Liver (tissue), 3 donors: ENCODE results near the gene UBR4.

Experiments
- CTCF ChIP-seq: fragments of 150-350 bp; IDR thresholded peaks from 2 replicates; pipeline ENCODE4 v1.5.1; 2017; ENCODE audit warnings: improper control_type of control experiment, low read depth, low read length; ENCODE audit not compliant: missing input control
- GABPA ChIP-seq, 2 donors: IDR thresholded peaks in 1 of 2; conservative IDR thresholded peaks in 1 of 2; 2 replicates each; pipeline ENCODE4 v1.6.1; 2016; ENCODE audit warnings: antibody characterized with exemption in 2 of 2, mild to moderate bottlenecking in 1 of 2, moderate library complexity in 1 of 2
- HNF4G ChIP-seq: IDR thresholded peaks from 2 replicates; pipeline ENCODE4 v1.6.1; 2016; ENCODE audit warnings: antibody characterized with exemption
- JUND ChIP-seq, 2 donors: IDR thresholded peaks; 2 replicates each; pipeline ENCODE4 v1.6.1; 2016; ENCODE audit warnings: antibody characterized with exemption in 2 of 2
- RAD21 ChIP-seq, 2 donors: IDR thresholded peaks; 2 replicates each; pipeline ENCODE4 v1.6.1; 2016; ENCODE audit warnings: antibody characterized with exemption in 2 of 2, mild to moderate bottlenecking in 2 of 2
- SP1 ChIP-seq: IDR thresholded peaks from 2 replicates; pipeline ENCODE4 v1.6.1; 2018; ENCODE audit warnings: antibody characterized with exemption, mild to moderate bottlenecking
- TF ChIP-seq, protein P1 (sequence below): IDR thresholded peaks from 2 replicates; pipeline ENCODE4 v1.6.1; 2016; ENCODE audit warnings: antibody characterized with exemption
- TF ChIP-seq, protein P2 (sequence below): IDR thresholded peaks from 2 replicates; pipeline ENCODE4 v1.6.1; 2016; ENCODE audit warnings: antibody characterized with exemption, mild to moderate bottlenecking
- donor health status: healthy.
- donor health status: healthy.

GRCh38 chr1:19064906-19065450, 145.1 kb downstream of the UBR4 start:
- TF ChIP-seq SP1: no peak
- TF ChIP-seq CTCF: no peak
- TF ChIP-seq RAD21 (IDR thresholded peaks at IDR 0.05): no peak
- TF ChIP-seq JUND (IDR thresholded peaks at IDR 0.05): no peak
- TF ChIP-seq, protein P1, sequence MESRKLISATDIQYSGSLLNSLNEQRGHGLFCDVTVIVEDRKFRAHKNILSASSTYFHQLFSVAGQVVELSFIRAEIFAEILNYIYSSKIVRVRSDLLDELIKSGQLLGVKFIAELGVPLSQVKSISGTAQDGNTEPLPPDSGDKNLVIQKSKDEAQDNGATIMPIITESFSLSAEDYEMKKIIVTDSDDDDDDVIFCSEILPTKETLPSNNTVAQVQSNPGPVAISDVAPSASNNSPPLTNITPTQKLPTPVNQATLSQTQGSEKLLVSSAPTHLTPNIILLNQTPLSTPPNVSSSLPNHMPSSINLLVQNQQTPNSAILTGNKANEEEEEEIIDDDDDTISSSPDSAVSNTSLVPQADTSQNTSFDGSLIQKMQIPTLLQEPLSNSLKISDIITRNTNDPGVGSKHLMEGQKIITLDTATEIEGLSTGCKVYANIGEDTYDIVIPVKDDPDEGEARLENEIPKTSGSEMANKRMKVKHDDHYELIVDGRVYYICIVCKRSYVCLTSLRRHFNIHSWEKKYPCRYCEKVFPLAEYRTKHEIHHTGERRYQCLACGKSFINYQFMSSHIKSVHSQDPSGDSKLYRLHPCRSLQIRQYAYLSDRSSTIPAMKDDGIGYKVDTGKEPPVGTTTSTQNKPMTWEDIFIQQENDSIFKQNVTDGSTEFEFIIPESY: no peak
- TF ChIP-seq, protein P2, sequence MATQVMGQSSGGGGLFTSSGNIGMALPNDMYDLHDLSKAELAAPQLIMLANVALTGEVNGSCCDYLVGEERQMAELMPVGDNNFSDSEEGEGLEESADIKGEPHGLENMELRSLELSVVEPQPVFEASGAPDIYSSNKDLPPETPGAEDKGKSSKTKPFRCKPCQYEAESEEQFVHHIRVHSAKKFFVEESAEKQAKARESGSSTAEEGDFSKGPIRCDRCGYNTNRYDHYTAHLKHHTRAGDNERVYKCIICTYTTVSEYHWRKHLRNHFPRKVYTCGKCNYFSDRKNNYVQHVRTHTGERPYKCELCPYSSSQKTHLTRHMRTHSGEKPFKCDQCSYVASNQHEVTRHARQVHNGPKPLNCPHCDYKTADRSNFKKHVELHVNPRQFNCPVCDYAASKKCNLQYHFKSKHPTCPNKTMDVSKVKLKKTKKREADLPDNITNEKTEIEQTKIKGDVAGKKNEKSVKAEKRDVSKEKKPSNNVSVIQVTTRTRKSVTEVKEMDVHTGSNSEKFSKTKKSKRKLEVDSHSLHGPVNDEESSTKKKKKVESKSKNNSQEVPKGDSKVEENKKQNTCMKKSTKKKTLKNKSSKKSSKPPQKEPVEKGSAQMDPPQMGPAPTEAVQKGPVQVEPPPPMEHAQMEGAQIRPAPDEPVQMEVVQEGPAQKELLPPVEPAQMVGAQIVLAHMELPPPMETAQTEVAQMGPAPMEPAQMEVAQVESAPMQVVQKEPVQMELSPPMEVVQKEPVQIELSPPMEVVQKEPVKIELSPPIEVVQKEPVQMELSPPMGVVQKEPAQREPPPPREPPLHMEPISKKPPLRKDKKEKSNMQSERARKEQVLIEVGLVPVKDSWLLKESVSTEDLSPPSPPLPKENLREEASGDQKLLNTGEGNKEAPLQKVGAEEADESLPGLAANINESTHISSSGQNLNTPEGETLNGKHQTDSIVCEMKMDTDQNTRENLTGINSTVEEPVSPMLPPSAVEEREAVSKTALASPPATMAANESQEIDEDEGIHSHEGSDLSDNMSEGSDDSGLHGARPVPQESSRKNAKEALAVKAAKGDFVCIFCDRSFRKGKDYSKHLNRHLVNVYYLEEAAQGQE: no peak
- TF ChIP-seq HNF4G: no peak
- TF ChIP-seq GABPA (IDR thresholded peaks at IDR 0.05 in 1 of 2, conservative IDR thresholded peaks at IDR 0.05 in 1 of 2): no peak
